NCI-H146 treated with DMSO at 0.1 percent for 48 hours (cell line): Measurements from ENCODE around the gene ICAM5.
"Not testable (repeated sequence)": the region's sequence is repeated elsewhere in the genome, so short reads cannot be mapped to it uniquely, and the experiment has no call there.

Experiments
- DNase-seq: peaks from one replicate; lab custom pipeline; 2025; ENCODE audit not compliant: unreplicated experiment; lab: John Stamatoyannopoulos, UW

ICAM5 gene

DNA sequence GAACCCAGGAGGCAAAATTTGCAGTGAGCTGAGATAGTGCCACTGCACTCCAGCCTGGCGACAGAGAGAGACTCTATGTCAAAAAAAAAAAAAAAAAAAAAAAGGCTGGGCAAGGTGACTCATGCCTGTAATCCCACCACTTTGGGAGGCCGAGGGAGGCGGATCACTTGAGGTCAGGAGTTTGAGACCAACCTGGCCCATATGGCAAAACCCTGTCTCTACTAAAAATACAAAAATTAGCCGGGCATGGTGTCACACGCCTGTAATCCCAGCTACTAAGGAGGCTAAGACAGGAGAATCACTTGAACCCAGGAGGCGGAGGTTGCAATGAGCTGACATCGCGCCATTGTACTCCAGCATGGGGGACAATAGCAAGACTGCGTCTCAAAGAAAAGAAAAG lies 47.0 kb downstream of the ICAM5 start:
- DNase-seq, result not testable (repeated sequence)

DNA sequence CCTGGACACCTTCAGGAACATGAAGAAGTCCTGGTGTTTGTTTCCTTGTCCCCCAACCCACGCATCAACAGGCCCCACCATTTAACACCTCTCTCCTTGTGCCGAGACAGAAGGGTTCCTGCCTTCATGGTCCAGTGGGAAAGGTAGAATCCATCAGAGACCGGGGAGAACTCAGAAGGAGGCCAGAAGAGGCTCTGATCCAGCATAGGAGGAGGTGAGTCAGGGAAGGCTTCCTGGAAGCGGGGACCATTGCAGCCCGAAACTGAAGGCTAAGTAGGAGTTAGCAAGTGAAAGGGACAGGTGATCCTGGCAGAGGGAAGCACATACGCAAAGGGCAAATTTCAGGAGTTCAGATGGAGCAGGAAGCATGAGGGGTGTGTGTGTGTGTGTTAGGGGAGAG lies 49.2 kb downstream of the ICAM5 start:
- no peak for DNase-seq

DNA sequence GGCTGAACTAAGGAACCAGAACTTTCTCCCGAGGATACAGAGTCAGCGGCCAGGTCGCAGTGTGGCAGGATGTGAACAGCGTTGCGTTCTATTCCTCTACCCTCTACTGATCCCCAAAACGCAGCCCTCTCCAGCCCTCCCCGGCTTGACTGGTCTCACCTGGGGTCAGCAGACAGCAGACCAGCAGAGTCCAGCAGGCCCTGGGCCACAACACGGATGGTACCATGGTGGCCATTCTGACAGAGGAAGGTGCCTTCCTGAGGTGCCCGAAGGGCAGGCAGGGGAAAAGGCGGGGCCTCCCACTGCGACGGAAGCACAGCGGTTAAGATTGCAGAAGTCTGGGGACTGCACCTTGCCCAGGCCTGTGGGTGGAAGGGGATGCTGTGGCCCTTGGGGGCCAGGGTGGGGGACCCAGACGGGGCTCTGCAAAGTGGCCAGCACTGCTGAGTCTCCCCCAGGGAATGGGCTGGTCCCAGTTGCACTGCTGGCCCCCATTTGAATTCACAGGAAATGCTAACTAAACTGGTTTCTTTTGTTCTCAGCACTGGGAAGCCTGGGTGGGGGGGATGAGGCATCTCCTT lies 49.7 kb downstream of the ICAM5 start, which contains the start of gene ICAM3:
Gene ICAM3 (minus strand): TSS at position 245 of the 581 bp plus-strand sequence. CDS start 10 bp downstream, at position 235.
- no peak for DNase-seq

DNA sequence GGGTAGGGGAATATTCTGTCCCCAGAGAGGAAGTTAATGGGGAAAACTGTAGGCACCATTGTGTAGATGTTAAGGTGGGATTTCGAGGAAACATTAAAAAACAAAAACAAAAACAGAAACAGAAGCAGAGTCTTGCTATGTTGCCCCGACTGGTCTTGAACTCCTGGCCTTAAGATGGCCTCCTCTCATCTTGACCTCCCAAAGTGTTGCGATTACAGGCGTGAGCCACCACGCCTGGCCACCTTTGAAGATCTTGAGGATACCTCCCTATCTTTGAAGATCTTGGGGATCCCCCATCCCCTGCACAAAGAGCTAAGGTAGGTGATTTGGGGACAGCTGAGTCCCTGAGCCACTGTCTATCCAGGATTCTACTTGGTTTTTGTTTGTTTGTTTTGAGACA lies 50.2 kb downstream of the ICAM5 start:
- DNase-seq, result no peak

DNA sequence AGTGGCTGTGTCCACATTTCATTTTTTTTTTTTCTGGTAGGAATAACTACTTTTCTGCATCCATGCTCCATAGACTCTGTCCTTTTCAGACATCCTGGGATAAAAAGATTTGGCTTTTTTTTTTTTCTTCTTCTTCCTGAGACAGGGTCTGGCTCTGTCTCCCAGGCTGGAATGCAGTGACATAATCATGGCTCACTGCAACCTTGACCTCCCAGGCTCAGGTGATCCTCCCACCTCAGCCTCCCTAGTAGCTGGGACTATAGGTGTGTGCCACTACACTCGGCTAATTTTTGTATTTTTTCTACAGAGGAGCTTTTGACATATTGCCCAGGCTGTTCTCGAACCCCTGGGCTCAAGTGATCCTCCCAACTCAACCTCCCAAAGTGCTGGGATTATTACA lies 53.7 kb downstream of the ICAM5 start:
- no peak for DNase-seq

DNA sequence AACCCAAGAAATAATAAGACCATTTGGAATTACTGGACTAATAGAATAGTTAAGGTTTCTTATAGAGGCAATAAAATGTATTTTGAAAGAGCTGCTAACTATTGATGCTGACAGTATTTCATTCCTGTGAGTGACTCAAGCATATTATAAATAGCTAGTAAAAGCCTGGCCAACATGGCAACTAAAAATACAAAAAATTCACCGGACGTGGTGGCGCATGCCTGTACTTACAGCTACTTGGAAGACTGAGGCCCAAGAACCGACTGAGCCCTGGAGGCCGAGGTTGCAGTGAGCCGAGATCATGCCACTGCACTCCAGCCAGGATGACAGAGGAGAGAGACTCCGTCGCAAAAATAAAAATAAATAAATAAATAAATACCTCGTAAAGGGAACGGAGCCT lies 55.0 kb downstream of the ICAM5 start:
- DNase-seq, result no peak
